HEK293 (cell line): Measurements from ENCODE around the gene NAT14.

Source experiments
- GFI1B ChIP-seq: fragments of 450-650 bp; formaldehyde crosslinking; IDR thresholded peaks from 2 replicates; pipeline ENCODE4 v1.5.1; 2016; ENCODE audit warnings: missing biosample characterization, missing genetic modification characterization
- HOXA7 ChIP-seq: sonication (generic); formaldehyde crosslinking; IDR thresholded peaks from 2 replicates; pipeline ENCODE4 v1.8.1; 2022; ENCODE audit warnings: missing genetic modification reagents, borderline replicate concordance
- MYNN ChIP-seq: fragments of 450-650 bp; formaldehyde crosslinking; IDR thresholded peaks from 2 replicates; pipeline ENCODE4 v1.5.1; 2016; ENCODE audit warnings: missing biosample characterization, missing genetic modification characterization, borderline replicate concordance
- PATZ1 ChIP-seq: fragments of 450-650 bp; formaldehyde crosslinking; IDR thresholded peaks from 2 replicates; pipeline ENCODE4 v1.5.1; 2016; ENCODE audit warnings: missing biosample characterization, missing genetic modification characterization
- SALL2 ChIP-seq: fragments of 450-650 bp; formaldehyde crosslinking; IDR thresholded peaks from 2 replicates; pipeline ENCODE4 v1.5.0; 2017; ENCODE audit warnings: missing biosample characterization, mild to moderate bottlenecking, missing genetic modification characterization, borderline replicate concordance
- SETDB1 ChIP-seq: IDR thresholded peaks from one replicate; pipeline ENCODE4 v1.6.1; 2017; ENCODE audit warnings: mild to moderate bottlenecking, low read length, moderate library complexity, mixed read lengths; ENCODE audit not compliant: insufficient read length
- YY1 ChIP-seq: fragments of 450-650 bp; formaldehyde crosslinking; IDR thresholded peaks from 2 replicates; pipeline ENCODE4 v1.5.1; 2018; ENCODE audit warnings: missing biosample characterization, missing genetic modification characterization
- ZBTB49 ChIP-seq: fragments of 450-650 bp; formaldehyde crosslinking; IDR thresholded peaks from 2 replicates; pipeline ENCODE4 v1.5.1; 2016; ENCODE audit warnings: missing biosample characterization, missing genetic modification characterization, low read depth
- ZBTB6 ChIP-seq: fragments of 450-650 bp; formaldehyde crosslinking; IDR thresholded peaks from 2 replicates; pipeline ENCODE4 v1.5.1; 2017; ENCODE audit warnings: missing biosample characterization, missing genetic modification characterization
- ZBTB7A ChIP-seq: fragments of 450-650 bp; formaldehyde crosslinking; IDR thresholded peaks from 2 replicates; pipeline ENCODE4 v1.5.1; 2016; ENCODE audit warnings: low read depth, missing biosample characterization, missing genetic modification characterization
- ZNF121 ChIP-seq: fragments of 450-650 bp; formaldehyde crosslinking; IDR thresholded peaks from 2 replicates; pipeline ENCODE4 v1.5.1; 2016; ENCODE audit warnings: missing biosample characterization, missing genetic modification characterization
- ZNF133 ChIP-seq: fragments of 450-650 bp; formaldehyde crosslinking; IDR thresholded peaks from 2 replicates; pipeline ENCODE4 v1.5.1; 2016; ENCODE audit warnings: missing biosample characterization, missing genetic modification characterization
- ZNF174 ChIP-seq: fragments of 450-650 bp; formaldehyde crosslinking; IDR thresholded peaks from 2 replicates; pipeline ENCODE4 v1.5.0; 2017; ENCODE audit warnings: missing biosample characterization, mild to moderate bottlenecking, missing genetic modification characterization
- ZNF2 ChIP-seq: fragments of 450-650 bp; formaldehyde crosslinking; IDR thresholded peaks from 2 replicates; pipeline ENCODE4 v1.5.1; 2016; ENCODE audit warnings: missing biosample characterization, missing genetic modification characterization
- ZNF221 ChIP-seq: fragments of 450-650 bp; formaldehyde crosslinking; IDR thresholded peaks from 2 replicates; pipeline ENCODE4 v1.5.1; 2017; ENCODE audit warnings: missing biosample characterization, missing genetic modification characterization, borderline replicate concordance
- ZNF274 ChIP-seq, 2 experiments: fragments of 200-500 bp in 1 of 2; fragments of 450-650 bp in 1 of 2; sonication (Bioruptor generic) in 1 of 2; formaldehyde crosslinking in 1 of 2; IDR thresholded peaks; 2 replicates each; pipeline versions ENCODE4 v1.5.1 to v1.6.1; 2014 to 2016; ENCODE audit warnings: borderline replicate concordance in 1 of 2, inconsistent platforms in 1 of 2, low read length in 1 of 2, missing biosample characterization in 1 of 2, missing genetic modification characterization in 1 of 2
- ZNF341 ChIP-seq: fragments of 450-650 bp; formaldehyde crosslinking; IDR thresholded peaks from 2 replicates; pipeline ENCODE4; 2016; ENCODE audit warnings: low read depth, missing biosample characterization, missing genetic modification characterization
- ZNF350 ChIP-seq: fragments of 450-650 bp; formaldehyde crosslinking; IDR thresholded peaks from 2 replicates; pipeline ENCODE4 v1.5.0; 2017; ENCODE audit warnings: missing biosample characterization, mild to moderate bottlenecking, missing genetic modification characterization
- ZNF354C ChIP-seq: fragments of 450-650 bp; formaldehyde crosslinking; IDR thresholded peaks from 2 replicates; pipeline ENCODE4 v1.5.1; 2016; ENCODE audit warnings: missing biosample characterization, missing genetic modification characterization, low read depth, borderline replicate concordance
- ZNF433 ChIP-seq: fragments of 450-650 bp; formaldehyde crosslinking; IDR thresholded peaks from 2 replicates; pipeline ENCODE4 v1.5.1; 2016; ENCODE audit warnings: missing biosample characterization, missing genetic modification characterization, low read depth
- ZNF488 ChIP-seq: fragments of 450-650 bp; formaldehyde crosslinking; IDR thresholded peaks from 2 replicates; pipeline ENCODE4 v1.5.1; 2016; ENCODE audit warnings: missing biosample characterization, missing genetic modification characterization
- ZNF514 ChIP-seq: fragments of 450-650 bp; formaldehyde crosslinking; IDR thresholded peaks from 2 replicates; pipeline ENCODE4 v1.5.1; 2016; ENCODE audit warnings: missing biosample characterization, missing genetic modification characterization
- ZNF596 ChIP-seq: fragments of 450-650 bp; IDR thresholded peaks from 2 replicates; pipeline ENCODE4 v1.5.0; 2018; ENCODE audit warnings: missing biosample characterization, mild to moderate bottlenecking, missing genetic modification characterization, moderate library complexity
- ZNF626 ChIP-seq: fragments of 450-650 bp; sonication (Bioruptor Pico); formaldehyde crosslinking; IDR thresholded peaks from 2 replicates; pipeline ENCODE4 v1.5.1; 2018; ENCODE audit warnings: missing biosample characterization, missing genetic modification characterization, inconsistent platforms
- ZNF658 ChIP-seq: fragments of 450-650 bp; formaldehyde crosslinking; IDR thresholded peaks from 2 replicates; pipeline ENCODE4; 2016; ENCODE audit warnings: missing biosample characterization, missing genetic modification characterization
- ZNF660 ChIP-seq: fragments of 450-650 bp; IDR thresholded peaks from 2 replicates; pipeline ENCODE4 v1.5.1; 2018; ENCODE audit warnings: missing biosample characterization, mild to moderate bottlenecking, missing genetic modification characterization
- ZNF776 ChIP-seq: fragments of 450-650 bp; formaldehyde crosslinking; IDR thresholded peaks from 2 replicates; pipeline ENCODE4 v1.5.0; 2017; ENCODE audit warnings: missing biosample characterization, missing genetic modification characterization, borderline replicate concordance
- ZSCAN18 ChIP-seq: fragments of 450-650 bp; formaldehyde crosslinking; IDR thresholded peaks from 2 replicates; pipeline ENCODE4 v1.5.1; 2016; ENCODE audit warnings: missing biosample characterization, missing genetic modification characterization
- ZSCAN23 ChIP-seq: fragments of 450-650 bp; formaldehyde crosslinking; IDR thresholded peaks from 2 replicates; pipeline ENCODE4 v1.5.1; 2016; ENCODE audit warnings: missing biosample characterization, missing genetic modification characterization
- ZSCAN5A ChIP-seq: fragments of 450-650 bp; formaldehyde crosslinking; IDR thresholded peaks from 2 replicates; pipeline ENCODE4 v1.5.1; 2016; ENCODE audit warnings: missing biosample characterization, missing genetic modification characterization

The NAT14 gene

GRCh38 chr19:55484593-55485438 is at the start of gene NAT14 (continued):
- no peak for TF ChIP-seq ZNF626 (tag by site-specific recombination)
- no peak for TF ChIP-seq ZNF658
- TF ChIP-seq HOXA7, result no peak
- no peak for TF ChIP-seq ZNF274 (IDR thresholded peaks at IDR 0.05; ENCODE audit: low read length)
- TF ChIP-seq ZNF274 (tag by site-specific recombination; IDR thresholded peaks at IDR 0.05; ENCODE audit: borderline replicate concordance), result no peak
- no peak for TF ChIP-seq ZSCAN23 (tag by site-specific recombination)
- TF ChIP-seq ZNF433 (tag by site-specific recombination), result no peak
- no peak for TF ChIP-seq ZNF174 (tag by site-specific recombination)
- TF ChIP-seq MYNN (tag by site-specific recombination), result peak; percentile 90; the same call in 1 of the 2 replicates
- no peak for TF ChIP-seq ZNF514 (tag by site-specific recombination)
- TF ChIP-seq ZSCAN5A (tag by site-specific recombination), result no peak
- no peak for TF ChIP-seq ZNF2
- TF ChIP-seq ZNF596 (tag by site-specific recombination), result no peak
- no peak for TF ChIP-seq ZSCAN18 (tag by site-specific recombination)
- no peak for TF ChIP-seq ZNF350 (tag by site-specific recombination)
- no peak for TF ChIP-seq ZNF660 (tag by site-specific recombination)
- TF ChIP-seq ZBTB49, result no peak
- no peak for TF ChIP-seq ZNF354C
- TF ChIP-seq ZBTB7A (tag by site-specific recombination), result no peak
- peak; percentile 38; the same call in 1 of the 2 replicates for TF ChIP-seq ZNF341
- no peak for TF ChIP-seq SETDB1
- TF ChIP-seq YY1 (tag by site-specific recombination), result no peak
- no peak; the same call in 1 of the 2 replicates for TF ChIP-seq PATZ1
- no peak for TF ChIP-seq ZNF488 (tag by site-specific recombination)
- no peak for TF ChIP-seq SALL2 (tag by site-specific recombination)
- no peak for TF ChIP-seq ZBTB6
- TF ChIP-seq ZNF776 (tag by site-specific recombination), result no peak
- TF ChIP-seq GFI1B, result no peak
- TF ChIP-seq ZNF133 (tag by site-specific recombination), result no peak
- no peak for TF ChIP-seq ZNF121 (tag by site-specific recombination)
- no peak for TF ChIP-seq ZNF221 (tag by site-specific recombination)
